Karpas-422 (cell line): ENCODE measurements around the gene LIMK1. TPM values are rescaled to one million over a fixed set of nuclear protein-coding genes. Genes with fewer than 3 reads are reported as not detected.
A peak's percentile ranks its signal among the peaks of the same experiment; 100 is the strongest.

ENCODE experiments used
- DNase-seq: peaks from one replicate; pipeline ENCODE4 v3.0.0-alpha.2; 2015
- H2AFZ ChIP-seq: fragments of 200-600 bp; sonication (generic); 2 replicates; pipeline ENCODE4 v1.6.1; 2014; ENCODE audit warnings: antibody characterized with exemption, low read length, mixed read lengths
- H3K27ac ChIP-seq: fragments of 200-600 bp; sonication (generic); 2 replicates; pipeline ENCODE4 v1.5.1; 2014; ENCODE audit warnings: mild to moderate bottlenecking, low read length, moderate library complexity
- H3K27me3 ChIP-seq: fragments of 200-600 bp; sonication (generic); 2 replicates; pipeline ENCODE4 v1.6.1; 2014; ENCODE audit warnings: low read length, mixed read lengths
- H3K36me3 ChIP-seq: fragments of 200-600 bp; sonication (generic); 2 replicates; pipeline ENCODE4 v1.6.1; 2014; ENCODE audit warnings: low read length, mixed read lengths; ENCODE audit not compliant: insufficient read depth
- H3K4me1 ChIP-seq: fragments of 200-600 bp; sonication (generic); 2 replicates; pipeline ENCODE4 v1.6.1; 2014; ENCODE audit warnings: mild to moderate bottlenecking, low read length, mixed read lengths
- H3K4me2 ChIP-seq: fragments of 200-600 bp; sonication (generic); 2 replicates; pipeline ENCODE4 v1.6.1; 2014; ENCODE audit warnings: low read length, low read depth, mild to moderate bottlenecking; ENCODE audit not compliant: poor library complexity, severe bottlenecking
- H3K4me3 ChIP-seq: fragments of 200-600 bp; sonication (generic); 2 replicates; pipeline ENCODE4 v1.5.1; 2014; ENCODE audit warnings: mild to moderate bottlenecking, antibody characterized with exemption, low read length, mixed read lengths
- H3K79me2 ChIP-seq: fragments of 200-600 bp; sonication (generic); 2 replicates; pipeline ENCODE4 v1.6.1; 2014; ENCODE audit warnings: mild to moderate bottlenecking, low read length, mixed read lengths
- H3K9ac ChIP-seq: fragments of 200-600 bp; sonication (generic); 2 replicates; pipeline ENCODE4 v1.6.0; 2014; ENCODE audit warnings: low read length
- H3K9me2 ChIP-seq: fragments of 200-600 bp; sonication (generic), shearing (Covaris generic); replicated peaks from 2 replicates; pipeline ENCODE4 v1.6.0; 2014; ENCODE audit warnings: mild to moderate bottlenecking, low read length, moderate library complexity; ENCODE audit not compliant: insufficient read depth
- H3K9me3 ChIP-seq: fragments of 300-700, 200-600 bp; sonication (generic); 2 replicates; pipeline ENCODE4 v1.6.1; 2014; ENCODE audit warnings: low read length, mixed read lengths
- H4K20me1 ChIP-seq: fragments of 200-600 bp; sonication (generic); 2 replicates; pipeline ENCODE4 v1.6.1; 2014; ENCODE audit warnings: mild to moderate bottlenecking, antibody characterized with exemption, low read length, low read depth; ENCODE audit not compliant: insufficient read depth
- total RNA-seq: library from RNA; depleted of rRNA; stranded (reverse); fragments of >200 nt; shearing (Covaris generic); gene quantifications from 2 replicates; pipeline ENCODE4 v1.2.3, GENCODE V29; 2014; ENCODE audit warnings: low replicate concordance

Gene LIMK1
- total RNA-seq, 1 experiment from 2014 or later = 44.7 TPM

DNA sequence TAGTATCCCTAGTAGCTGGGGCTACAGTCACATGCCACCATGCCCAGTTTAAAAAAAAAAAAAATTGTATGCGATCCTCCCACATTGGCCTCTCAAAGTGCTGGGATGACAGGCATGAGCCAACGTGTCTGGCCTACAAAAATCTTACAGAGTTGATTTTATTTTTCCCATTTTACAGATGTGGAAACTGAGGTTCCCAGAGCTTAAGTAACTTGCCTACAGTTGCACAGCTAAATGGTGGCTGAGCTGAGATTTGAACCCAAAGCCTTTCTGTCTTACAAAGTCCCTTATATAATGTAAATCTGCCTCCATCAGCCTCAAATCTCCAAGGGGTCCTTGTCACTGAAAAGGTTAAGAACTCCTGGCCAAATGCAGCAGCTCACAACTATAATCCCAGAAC, 24.6 kb upstream of the LIMK1 start:
- Histone ChIP-seq H3K9ac (no peak overlapping the region), H2AFZ (no peak overlapping the region), H3K27ac (no peak overlapping the region), H3K9me3 (no peaks in the 10 kb centered on the region), H3K9me2 (no peaks in the 10 kb centered on the region), H3K4me3 (no peak overlapping the region), H4K20me1 (no peaks in the 10 kb centered on the region), H3K27me3 (no peaks in the 10 kb centered on the region), H3K36me3 (no peaks in the 10 kb centered on the region), H3K4me2 (no peak overlapping the region), H3K4me1 (no peaks in the 10 kb centered on the region), H3K79me2 (no peaks in the 10 kb centered on the region)
- no peak for DNase-seq

DNA sequence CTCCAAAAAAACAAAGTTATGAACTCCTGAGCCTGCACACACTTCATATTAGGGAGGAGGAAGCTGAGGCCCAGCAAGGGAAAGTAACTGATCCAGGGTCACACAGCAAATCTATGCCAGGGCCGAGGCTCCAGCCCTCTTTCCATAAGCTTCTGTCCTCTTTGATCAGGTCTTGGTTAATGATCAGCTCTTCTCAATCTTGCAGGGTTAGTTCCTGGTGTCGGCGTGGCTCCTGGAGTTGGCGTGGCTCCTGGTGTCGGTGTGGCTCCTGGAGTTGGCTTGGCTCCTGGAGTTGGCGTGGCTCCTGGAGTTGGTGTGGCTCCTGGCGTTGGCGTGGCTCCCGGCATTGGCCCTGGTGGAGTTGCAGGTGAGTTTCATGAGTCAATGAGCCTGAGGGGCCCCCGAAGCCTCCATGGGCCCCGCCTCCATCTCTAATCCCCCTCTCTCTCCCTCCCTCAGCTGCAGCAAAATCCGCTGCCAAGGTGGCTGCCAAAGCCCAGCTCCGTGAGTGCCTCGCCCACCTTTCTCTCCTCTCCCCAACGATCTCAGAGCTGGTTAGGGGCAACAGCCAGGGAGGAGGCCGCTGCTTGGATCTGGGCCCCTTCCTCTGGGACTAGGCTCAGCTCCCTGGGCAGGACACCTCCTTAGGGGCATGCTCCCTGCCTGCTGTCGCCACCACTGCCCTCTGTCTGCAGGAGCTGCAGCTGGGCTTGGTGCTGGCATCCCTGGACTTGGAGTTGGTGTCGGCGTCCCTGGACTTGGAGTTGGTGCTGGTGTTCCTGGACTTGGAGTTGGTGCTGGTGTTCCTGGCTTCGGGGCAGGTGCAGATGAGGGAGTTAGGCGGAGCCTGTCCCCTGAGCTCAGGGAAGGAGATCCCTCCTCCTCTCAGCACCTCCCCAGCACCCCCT, 23.7 kb upstream of the LIMK1 start:
- no peak overlapping the region for H3K4me3 ChIP-seq
- DNase-seq = no peak
- no peaks in the 10 kb centered on the region for H3K27me3 ChIP-seq
- no peaks in the 10 kb centered on the region for H4K20me1 ChIP-seq
- no peaks in the 10 kb centered on the region for H3K9me2 ChIP-seq
- H3K27ac ChIP-seq = no peak overlapping the region
- H3K9me3 ChIP-seq = no peaks in the 10 kb centered on the region
- no peak overlapping the region for H3K4me2 ChIP-seq
- H3K9ac ChIP-seq = no peak overlapping the region
- no peaks in the 10 kb centered on the region for H3K4me1 ChIP-seq
- no peaks in the 10 kb centered on the region for H3K36me3 ChIP-seq
- no peak overlapping the region for H2AFZ ChIP-seq
- H3K79me2 ChIP-seq = no peaks in the 10 kb centered on the region

DNA sequence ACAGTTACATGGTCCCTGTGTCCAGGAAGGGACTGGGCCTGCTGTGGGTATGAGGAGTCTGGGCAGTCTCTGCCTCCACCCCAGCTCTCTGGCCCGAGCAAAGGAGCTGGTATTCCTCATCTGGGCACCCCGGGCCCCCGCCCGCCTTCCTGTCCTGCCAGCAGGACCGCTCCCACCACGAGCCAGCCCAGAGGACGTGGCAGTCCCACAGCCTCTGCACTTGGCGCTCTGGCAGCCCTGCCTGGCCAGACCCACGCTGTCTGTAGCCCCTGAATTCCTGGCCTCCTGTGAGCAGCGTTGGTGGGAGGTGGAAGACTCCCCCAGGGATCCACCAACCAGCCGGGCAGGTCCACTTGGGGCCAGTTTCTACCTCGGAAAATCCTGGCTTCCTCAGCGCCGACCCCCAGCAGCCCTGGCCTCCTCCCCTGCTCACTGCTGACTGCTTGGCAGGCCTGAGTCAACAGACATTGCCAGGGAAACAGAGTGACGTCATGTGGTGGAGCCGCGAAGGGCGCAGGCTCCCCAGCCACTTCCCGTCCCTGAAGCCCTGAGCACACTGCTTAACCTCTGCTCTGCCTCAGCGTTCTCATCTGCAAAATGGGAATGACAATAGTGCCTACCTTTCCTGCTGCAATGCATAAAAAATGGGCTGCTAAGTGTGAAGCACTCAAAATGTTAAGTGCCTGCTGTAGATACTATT, 21.6 kb upstream of the LIMK1 start:
- H3K4me2 ChIP-seq = no peak overlapping the region
- DNase-seq = peak; percentile 78

DNA sequence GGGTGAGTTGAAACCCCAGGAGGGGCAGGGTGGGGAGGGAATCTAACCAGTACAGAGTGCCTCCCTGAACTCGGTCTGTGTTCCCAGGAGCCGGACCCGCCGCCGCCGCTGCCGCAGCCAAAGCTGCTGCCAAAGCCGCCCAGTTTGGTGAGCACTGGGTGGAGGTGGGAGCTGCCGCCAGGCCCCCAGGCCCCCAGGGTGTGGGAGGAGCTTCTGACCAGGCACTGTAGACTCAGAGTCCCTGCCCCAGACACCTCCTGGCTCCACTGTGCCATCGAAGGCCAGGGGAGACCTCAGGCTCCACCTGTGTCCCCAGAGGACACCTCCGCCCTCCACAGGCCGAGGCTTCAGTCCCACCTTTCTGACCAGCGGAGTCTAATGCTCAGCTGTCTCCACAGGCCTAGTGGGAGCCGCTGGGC, 20.4 kb upstream of the LIMK1 start:
- Histone ChIP-seq H3K27ac (no peak overlapping the region), H3K9me2 (no peaks in the 10 kb centered on the region), H3K4me1 (peaks cover 4% of the 10 kb centered on the region), H3K27me3 (no peaks in the 10 kb centered on the region), H3K36me3 (no peaks in the 10 kb centered on the region), H4K20me1 (no peaks in the 10 kb centered on the region), H2AFZ (no peak overlapping the region), H3K4me2 (no peak overlapping the region), H3K9ac (no peak overlapping the region), H3K4me3 (no peak overlapping the region), H3K79me2 (no peaks in the 10 kb centered on the region), H3K9me3 (no peaks in the 10 kb centered on the region)
- no peak for DNase-seq

More for the DNA sequence above, 21.6 kb upstream of the LIMK1 start:
- no peaks in the 10 kb centered on the region for H3K36me3 ChIP-seq
- H2AFZ ChIP-seq = no peak overlapping the region
- no peaks in the 10 kb centered on the region for H3K9me3 ChIP-seq
- H3K27ac ChIP-seq = no peak overlapping the region
- H3K9ac ChIP-seq = no peak overlapping the region
- no peaks in the 10 kb centered on the region for H4K20me1 ChIP-seq
- H3K4me3 ChIP-seq = no peak overlapping the region
- no peaks in the 10 kb centered on the region for H3K4me1 ChIP-seq
- H3K27me3 ChIP-seq = no peaks in the 10 kb centered on the region
- H3K9me2 ChIP-seq = no peaks in the 10 kb centered on the region
- no peaks in the 10 kb centered on the region for H3K79me2 ChIP-seq

DNA sequence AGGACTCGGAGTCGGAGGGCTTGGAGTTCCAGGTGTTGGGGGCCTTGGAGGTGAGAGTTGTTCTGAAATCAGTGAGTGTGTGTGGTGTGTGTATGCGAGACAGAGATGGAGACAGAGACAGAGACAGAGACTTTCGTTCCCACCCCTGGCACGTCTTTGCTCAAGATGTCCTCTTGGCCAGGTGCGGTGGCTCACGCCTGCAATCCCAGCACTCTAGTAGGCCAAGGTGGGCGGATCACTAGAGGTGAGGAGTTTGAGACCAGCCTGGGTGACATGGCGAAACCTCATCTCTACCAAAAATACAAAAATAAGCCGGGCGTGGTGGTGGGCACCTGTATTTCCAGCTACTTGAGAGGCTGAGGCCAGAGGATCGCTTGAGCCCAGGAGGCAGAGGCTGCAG, 20.0 kb upstream of the LIMK1 start:
- Histone ChIP-seq H3K27ac (no peak overlapping the region), H3K4me3 (no peak overlapping the region), H3K4me1 (peaks cover 6% of the 10 kb centered on the region), H3K79me2 (no peaks in the 10 kb centered on the region), H3K4me2 (no peak overlapping the region), H3K9ac (no peak overlapping the region), H3K36me3 (no peaks in the 10 kb centered on the region), H2AFZ (no peak overlapping the region), H3K9me3 (no peaks in the 10 kb centered on the region), H4K20me1 (no peaks in the 10 kb centered on the region), H3K9me2 (no peaks in the 10 kb centered on the region), H3K27me3 (no peaks in the 10 kb centered on the region)
- no peak for DNase-seq

DNA sequence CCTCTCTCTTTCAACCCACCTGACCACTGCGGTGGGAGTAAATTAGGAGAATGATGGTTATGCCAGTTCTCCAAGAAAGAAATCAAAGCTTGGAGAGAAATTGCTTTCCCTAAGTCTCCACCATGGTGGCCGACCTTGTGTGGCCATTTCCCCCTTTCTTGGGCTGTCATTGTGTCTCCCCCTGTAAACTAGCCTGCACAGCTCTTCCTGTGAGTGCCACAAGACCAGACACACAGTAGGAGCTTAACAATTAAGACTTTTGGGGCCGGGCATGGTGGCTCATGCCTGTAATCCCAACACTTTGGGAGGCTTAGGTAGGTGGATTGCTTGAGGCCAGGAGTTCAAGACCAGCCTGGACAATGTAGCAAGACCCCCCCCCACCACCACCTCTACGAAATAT, 18.9 kb upstream of the LIMK1 start:
- Histone ChIP-seq H3K79me2 (no peaks in the 10 kb centered on the region), H3K36me3 (no peaks in the 10 kb centered on the region), H3K27me3 (no peaks in the 10 kb centered on the region), H3K9ac (no peak overlapping the region), H3K4me3 (no peak overlapping the region), H4K20me1 (no peaks in the 10 kb centered on the region), H3K9me2 (no peaks in the 10 kb centered on the region), H3K4me1 (peaks cover 6% of the 10 kb centered on the region), H3K27ac (no peak overlapping the region), H2AFZ (no peak overlapping the region), H3K4me2 (no peak overlapping the region), H3K9me3 (no peaks in the 10 kb centered on the region)
- no peak for DNase-seq

DNA sequence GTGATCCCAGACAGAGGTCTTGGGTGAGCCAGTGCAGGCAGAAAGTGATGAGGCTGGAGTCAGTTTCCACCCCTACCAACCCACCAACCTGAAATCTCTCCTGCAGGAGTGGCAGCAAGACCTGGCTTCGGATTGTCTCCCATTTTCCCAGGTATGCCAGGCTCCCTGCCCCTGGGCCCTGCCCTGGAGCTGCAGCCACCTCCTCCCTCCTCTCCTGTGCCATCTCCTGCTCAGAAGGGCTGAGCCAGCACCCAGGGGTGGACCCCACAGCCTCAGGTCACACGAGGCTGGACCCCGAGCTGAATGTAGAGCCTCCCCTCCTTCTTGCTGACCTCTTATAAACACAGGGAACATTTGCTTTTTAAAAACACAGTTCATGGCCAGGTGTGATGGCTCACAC, 17.0 kb upstream of the LIMK1 start:
- Histone ChIP-seq H3K36me3 (no peaks in the 10 kb centered on the region), H3K9me3 (no peaks in the 10 kb centered on the region), H3K4me1 (peaks cover 6% of the 10 kb centered on the region), H3K4me2 (no peak overlapping the region), H4K20me1 (no peaks in the 10 kb centered on the region), H3K27ac (no peak overlapping the region), H3K4me3 (no peak overlapping the region), H2AFZ (no peak overlapping the region), H3K9ac (no peak overlapping the region), H3K27me3 (no peaks in the 10 kb centered on the region), H3K9me2 (no peaks in the 10 kb centered on the region), H3K79me2 (no peaks in the 10 kb centered on the region)
- DNase-seq = no peak

DNA sequence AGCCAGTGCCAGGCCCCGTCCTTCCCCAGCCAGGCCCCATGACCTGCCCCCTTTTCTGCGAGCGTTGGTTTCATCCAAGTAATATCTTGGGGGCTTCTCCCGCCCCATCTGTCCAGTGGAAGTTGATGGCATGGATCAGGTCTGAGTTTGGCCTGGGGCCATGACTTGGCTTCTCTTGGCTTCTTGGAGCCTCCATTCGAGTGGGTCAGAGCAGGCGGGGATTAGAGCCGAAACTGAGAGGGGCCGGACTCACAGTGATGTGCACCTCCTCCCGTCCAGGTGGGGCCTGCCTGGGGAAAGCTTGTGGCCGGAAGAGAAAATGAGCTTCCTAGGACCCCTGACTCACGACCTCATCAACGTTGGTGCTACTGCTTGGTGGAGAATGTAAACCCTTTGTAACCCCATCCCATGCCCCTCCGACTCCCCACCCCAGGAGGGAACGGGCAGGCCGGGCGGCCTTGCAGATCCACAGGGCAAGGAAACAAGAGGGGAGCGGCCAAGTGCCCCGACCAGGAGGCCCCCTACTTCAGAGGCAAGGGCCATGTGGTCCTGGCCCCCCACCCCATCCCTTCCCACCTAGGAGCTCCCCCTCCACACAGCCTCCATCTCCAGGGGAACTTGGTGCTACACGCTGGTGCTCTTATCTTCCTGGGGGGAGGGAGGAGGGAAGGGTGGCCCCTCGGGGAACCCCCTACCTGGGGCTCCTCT, 15.1 kb upstream of the LIMK1 start:
- Histone ChIP-seq H3K4me3 (no peak overlapping the region), H3K9ac (no peak overlapping the region), H3K9me2 (no peaks in the 10 kb centered on the region), H3K27ac (no peak overlapping the region), H3K27me3 (no peaks in the 10 kb centered on the region), H2AFZ (no peak overlapping the region), H3K9me3 (no peaks in the 10 kb centered on the region), H3K36me3 (no peaks in the 10 kb centered on the region), H4K20me1 (no peaks in the 10 kb centered on the region), H3K4me1 (peaks cover 6% of the 10 kb centered on the region), H3K4me2 (no peak overlapping the region), H3K79me2 (no peaks in the 10 kb centered on the region)
- DNase-seq = no peak
